GM18507 (cell line): Measurements from ENCODE around the gene ARPC4.
"Not testable (repeated sequence)": the region's sequence is repeated elsewhere in the genome, so short reads cannot be mapped to it uniquely, and the experiment has no call there.

Experiments
- DNase-seq: peaks from one replicate; pipeline ENCODE4 v3.0.0; 2011; ENCODE audit warnings: low read depth; ENCODE audit not compliant: insufficient read length; ENCODE audit errors: extremely low spot score
- FAIRE-seq: peaks from 2 replicates; lab custom pipeline; 2011; peaks lifted over from hg19 to GRCh38; lab: Jason Lieb, UNC

ARPC4 gene

DNA sequence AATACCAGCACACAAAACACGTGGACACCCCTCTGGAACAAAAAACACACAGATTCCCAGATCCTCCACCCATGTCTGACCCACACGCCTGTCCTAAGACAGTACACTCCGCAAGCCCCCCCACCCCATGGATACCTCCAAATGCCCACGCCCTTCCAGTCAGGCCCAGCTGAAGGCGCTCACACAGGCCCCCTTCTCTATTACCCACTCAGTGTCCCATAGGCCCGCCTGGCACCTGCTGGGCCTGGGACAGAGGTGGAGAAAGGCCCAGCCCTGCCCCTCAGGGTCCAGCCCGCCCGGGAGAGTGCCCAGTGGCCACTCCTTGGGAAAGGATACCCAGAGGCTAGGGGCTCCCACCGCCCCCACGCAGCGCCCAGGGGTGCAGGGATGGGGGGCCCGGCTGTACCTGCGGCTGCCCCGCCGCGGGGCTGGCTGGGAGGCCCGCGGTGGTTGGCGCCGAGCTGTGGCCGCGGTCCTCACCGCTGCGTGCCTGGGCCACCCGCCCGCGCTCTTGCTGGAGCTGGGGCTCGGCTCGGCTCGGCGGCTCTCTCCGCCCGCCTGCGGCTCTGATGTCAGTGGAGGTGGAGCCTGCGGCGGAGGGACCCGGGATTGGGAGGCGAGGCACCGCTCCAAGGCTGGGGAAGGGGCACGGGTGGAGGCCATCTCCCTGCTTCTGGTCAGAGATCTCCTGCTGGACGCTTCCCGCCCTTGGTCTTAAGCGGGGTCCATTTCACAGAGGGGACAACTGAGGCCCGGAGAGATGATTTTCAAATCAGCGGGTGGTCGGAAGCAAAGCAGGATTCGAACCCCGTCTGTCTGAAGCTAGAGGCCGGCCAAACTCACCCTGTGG, 23.2 kb upstream of the ARPC4 start, which contains the start of gene CAMK1:
Gene CAMK1, minus strand, starts transcription at position 522 of the 850 bp plus-strand sequence. CDS start 2,198 bp downstream, outside the sequence.
- DNase-seq (peak; percentile 33), FAIRE-seq (no peak)

DNA sequence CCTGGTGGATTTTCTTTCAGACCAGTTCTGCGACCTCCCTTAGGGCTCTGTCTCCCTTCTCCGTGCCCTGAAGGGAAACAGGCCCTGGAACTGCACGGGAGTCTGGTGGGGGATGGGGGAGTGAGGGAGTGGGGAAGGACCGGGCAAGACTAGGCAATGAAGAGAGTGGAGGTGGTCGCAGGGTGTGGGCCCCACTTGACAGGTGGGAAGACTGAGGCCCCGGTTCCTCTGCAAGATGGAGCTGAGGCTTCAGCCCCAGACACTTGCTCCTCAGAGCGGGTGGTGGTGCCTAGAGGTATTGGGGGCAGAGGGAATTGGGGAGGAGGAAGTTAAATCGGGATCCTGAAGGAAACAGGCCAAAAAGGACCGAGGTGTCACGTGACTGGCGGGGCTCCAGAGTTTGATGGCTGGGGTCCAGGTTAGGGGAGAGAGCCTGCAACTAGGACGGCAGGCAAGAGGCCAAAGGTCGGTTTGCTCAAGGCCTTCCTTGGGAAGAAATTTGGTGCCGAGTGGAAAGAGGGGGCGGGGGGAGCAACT, 22.5 kb upstream of the ARPC4 start:
- FAIRE-seq (no peak), DNase-seq (no peak)

DNA sequence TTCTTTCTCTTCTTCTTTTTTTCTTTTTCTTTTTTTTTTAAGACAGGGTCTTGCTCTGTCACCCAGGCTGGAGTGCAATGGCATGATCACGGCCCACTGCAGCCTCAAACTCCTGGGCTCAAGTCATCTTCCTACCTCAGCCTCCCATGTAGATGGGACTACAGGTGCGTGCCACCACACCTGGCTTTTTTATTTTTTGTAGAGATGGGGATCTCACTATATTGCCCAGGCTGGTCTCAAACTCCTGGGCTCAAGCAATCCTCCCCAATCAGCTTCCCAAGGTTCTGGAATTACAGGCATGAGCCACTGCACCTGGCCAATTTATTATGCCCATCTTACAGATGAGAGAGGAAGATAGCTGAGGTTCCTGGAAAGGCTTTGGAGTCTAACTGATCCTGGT, 21.9 kb upstream of the ARPC4 start:
- DNase-seq, FAIRE-seq: not testable (repeated sequence)

DNA sequence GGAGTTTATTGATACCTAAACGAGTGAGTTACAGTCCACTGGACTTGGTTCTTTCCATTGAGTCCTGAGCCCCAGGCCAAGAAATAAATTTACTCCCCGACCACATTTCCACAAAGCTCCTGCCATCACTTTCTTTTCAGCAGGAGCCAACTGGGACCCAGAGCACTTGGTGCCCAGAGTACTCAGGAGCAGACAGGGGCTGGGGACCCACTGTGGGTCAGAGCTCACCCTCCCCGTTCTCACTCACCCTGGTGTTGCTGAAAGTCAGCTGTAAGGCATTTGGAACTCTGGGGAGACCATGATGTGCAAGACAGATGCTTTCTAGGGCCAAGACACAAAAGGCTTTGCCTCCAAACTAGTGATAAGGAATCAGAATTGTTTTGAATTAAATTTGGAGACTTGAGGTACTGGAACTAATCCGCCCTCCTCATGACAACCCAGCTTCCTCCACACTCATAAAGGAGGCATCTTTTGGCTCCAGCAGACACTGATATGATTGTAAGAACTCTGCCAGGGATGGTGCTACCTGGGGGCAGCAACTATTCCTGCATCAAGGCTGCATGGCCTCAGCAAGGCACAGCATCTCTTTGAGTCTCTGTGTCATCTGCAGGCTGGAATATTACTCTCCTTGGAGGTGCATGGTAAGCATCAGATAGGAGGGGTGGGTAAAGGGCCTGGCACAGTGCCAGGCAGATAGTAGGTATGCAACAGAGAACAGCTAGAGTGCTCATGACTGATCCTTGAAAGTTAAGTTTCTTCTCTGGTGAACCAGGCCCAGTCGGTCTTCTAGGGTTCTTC, 15.8 kb upstream of the ARPC4 start:
- DNase-seq (no peak), FAIRE-seq (no peak)

DNA sequence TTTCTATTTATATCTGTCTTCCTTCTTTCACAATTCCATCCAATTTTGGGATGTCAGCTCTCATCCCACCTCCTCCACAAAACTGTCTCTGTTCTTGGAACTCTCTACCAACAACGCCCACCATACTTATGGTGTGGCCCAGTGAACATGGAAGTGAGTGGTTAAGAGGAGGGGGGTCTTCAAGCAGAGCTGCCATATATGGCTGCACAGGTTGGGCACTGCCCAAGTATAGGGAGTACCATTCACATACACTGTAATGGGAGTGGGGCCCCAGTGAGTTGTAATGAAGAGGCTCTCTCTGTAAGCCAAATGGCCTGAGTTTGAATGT, 15.2 kb upstream of the ARPC4 start:
- FAIRE-seq = no peak
- no peak for DNase-seq

DNA sequence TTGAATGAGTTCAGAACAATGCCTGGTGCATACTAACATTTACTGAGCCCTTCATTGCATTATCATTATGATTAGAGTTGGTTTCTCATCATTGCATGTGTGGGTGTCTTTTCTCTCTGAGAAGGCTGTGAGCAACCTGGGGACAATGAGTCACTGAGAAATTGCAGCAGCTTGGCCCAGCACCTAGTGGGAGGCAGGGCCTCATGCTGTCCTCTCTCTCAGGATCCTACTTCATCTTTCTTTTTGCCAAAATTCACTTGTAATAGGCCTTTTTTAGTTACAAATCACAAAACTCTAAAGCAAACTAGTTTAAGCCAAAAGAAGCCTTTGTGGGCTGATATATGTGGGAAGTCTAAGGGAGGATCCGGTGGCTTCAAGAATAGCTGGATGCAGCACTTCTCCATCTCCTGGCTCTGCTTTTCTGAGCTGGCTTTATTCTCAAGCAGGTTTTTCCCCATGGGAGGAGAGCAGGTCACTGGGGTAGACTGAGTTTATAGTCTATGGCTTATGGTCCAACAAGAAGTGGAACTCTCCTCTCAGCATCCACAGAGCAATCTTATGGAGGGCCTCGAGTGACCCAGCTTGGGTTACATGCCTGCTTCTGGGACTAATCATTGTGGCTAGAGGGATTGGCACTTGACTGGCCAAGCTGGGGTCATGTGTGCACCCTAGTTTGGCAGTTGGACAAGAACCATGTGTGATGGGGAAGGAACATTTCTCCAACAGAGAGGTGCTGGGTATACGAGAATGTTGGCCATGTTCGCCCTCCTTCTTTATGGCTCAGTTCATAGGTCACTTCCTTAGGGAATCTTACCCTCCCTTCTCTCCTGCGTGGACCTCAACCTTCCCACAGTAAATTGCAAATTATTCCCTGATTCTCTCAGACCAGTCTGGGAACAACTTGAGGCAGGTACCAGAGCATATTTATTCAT, 14.5 kb upstream of the ARPC4 start:
- no peak for FAIRE-seq
- DNase-seq = no peak

DNA sequence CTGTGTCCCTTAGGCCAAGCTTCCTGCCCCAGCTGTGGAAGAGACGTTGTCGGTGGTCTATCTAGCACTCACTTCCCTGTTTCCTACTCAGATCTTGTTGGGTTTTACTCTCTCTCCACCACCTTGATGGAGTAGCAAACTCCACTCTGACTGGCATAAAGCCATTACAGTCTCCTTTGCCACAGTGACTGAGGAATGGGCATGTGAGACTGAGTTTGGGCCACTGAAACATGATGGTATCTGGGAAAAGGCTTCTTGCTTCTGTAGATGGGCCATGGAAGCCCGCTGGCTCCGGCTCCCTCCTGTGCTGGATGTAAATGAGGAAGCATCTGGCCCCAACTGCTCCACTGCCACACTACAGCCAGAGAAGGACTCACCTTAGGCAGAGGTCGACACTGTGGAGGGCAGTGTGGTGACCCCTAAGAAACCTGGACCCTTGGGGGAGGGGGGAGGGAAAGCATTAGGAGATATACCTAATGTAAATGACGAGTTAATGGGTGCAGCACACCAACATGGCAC, 13.7 kb upstream of the ARPC4 start:
- DNase-seq (no peak), FAIRE-seq (no peak)

DNA sequence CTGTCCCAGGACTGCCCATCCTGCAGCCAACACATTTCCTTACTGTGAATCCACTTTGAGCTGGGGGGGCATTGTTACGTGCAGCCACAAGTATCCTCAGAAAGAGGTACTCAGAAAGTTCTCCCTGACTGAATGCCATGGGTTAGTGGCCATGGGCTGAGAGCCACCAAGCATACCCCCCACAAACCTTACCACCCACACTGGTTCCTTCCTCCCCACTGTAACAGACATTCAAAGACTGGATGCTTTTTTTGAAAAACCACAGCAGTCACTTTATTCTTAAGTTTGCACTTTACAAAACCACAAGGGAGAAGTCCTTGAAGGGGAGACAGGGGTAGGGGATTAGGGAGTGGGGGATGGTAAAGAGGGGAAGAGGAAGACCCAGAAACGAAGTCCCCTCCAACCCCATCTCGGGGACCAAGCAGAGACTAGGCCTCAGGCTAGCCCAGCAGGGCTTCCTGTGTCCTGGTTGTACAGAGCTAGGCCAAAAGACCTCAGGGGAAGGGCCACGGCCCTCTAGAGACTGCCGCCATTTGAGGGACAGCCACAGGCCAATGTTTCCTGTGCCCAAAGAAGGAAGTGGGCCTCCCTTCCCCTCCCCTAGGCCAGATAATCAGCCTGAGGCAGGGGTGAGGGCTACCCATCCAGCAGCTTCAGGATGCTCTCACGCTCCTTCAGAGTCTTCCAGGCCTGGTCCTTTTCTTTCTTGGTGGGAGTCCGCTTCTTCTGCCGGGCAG, 13.0 kb upstream of the ARPC4 start:
- FAIRE-seq (peak; percentile 71), DNase-seq (peak; percentile 25)

DNA sequence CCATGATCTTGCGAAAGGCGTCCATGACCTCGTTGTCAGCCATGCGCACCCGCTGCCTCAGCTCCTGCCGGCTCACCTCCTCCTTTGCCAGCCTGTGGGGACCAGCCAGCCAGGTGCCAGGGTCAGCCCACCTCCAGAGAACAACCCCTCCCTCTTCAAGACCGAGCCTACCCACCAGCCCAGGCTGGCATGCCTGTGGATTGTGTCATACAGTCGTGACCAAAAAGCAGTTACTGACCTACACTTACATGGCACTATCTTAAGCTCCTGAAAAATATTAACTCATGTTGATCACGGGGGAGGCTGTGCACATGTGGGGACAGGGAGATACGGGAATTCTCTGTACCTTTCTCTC, 12.4 kb upstream of the ARPC4 start:
- FAIRE-seq = no peak
- no peak for DNase-seq

DNA sequence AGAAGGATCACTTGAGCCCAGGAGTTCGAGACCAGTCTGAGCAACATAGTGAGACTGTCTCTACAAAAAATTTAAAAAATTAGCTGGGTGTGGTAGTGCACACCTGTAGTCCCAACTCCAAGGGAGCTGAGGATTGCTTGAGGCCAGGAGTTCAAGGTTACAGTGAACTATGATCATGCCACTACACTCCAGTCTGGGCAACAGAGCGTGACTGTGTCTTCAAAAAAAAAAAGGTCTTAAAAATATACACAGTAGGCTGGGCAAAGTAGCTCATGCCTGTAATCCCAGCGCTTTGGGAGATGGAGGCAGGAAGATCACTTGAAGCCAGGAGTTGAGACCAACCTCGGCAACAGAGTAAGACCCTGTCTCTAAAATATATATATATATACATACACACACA, 12.0 kb upstream of the ARPC4 start:
- FAIRE-seq (no peak), DNase-seq (no peak)

DNA sequence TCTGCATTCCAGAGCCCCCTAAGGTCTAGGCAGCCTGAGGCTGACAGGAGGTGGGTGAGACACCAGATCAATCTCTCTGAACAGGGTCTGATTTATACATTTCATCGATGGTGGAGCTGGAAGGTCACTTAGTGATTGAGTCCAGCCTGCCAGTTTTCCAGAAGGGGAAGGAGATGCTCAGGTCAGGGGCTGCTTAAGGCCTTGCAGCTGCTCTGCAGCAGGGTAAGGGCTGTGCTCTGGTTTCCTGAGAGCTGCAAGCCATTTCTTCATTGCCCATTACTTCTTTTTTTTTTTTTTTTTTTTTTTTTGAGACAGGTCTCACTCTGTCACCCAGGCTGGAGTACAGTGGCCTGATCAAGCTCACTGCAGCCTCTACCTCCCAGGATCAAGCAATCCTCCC, 11.3 kb upstream of the ARPC4 start:
- no peak for DNase-seq
- FAIRE-seq = no peak

DNA sequence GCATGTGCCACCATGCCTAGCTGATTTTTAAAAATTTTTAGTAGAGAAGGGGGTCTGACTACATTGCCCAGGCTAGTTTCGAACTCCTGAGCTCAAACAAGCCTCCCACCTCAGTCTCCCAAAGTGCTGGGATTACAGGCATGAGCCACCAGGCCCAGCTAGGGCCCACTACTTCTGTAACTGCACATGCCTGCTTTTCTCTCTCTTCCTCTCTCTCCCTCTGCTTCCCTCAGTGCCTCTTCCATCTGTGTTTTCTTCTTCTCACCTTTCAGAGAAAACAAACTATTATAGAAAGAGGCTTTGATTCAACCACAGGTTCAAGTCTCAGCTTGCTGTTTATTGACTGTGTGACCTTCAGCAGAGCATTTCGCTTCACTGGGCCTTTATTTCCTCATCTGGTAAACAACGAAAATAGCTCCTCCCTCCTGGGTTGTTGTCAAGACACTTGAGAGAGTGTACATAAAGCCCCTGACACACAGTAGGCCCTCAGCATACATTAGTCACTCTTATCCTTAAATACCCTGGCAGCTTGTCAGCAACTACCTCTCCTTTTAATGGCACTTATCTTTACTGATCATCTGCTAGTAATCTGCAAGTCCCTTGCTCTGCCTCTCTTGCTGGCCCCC, 10.8 kb upstream of the ARPC4 start:
- no peak for FAIRE-seq
- no peak for DNase-seq

DNA sequence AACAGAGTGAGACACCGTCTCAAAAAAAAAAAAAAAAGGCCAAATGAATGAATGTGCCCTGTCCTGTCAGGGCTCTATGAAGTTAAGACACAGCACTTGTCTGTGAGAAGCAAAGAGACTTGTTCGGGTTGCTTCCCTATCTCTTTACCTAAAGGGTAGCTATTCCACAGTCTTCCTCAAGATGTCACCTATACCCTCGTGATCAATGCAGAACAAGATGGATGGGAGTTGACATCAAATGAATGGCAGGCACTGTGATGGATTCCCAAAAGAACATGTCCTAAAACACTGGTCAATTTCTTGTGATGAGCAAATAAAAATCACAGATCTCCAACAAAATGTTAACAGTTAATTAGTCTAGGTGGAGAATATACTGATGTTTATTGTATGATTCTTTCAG, 10.1 kb upstream of the ARPC4 start:
- no peak for FAIRE-seq
- DNase-seq = no peak

DNA sequence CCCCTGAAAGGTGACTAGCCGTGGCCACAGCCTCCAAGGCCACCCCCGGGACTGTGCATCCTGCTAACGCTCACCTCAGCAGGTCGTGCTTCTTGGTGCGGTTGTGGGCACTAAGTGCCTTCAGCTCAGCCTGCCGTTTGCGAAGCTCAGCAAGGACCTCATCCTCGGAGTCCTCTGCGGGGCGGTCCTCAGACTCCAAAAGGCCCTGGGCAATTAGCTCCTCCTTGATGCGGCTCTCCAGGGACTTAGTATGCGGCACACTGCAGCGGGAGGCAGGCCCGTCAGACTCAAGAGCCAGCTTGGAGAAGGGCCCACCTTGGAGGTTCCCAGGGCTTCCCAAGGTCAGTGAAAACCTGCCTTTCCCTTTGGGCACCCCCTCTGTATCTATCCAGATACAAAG, 8.9 kb upstream of the ARPC4 start:
- FAIRE-seq (no peak), DNase-seq (no peak)

DNA sequence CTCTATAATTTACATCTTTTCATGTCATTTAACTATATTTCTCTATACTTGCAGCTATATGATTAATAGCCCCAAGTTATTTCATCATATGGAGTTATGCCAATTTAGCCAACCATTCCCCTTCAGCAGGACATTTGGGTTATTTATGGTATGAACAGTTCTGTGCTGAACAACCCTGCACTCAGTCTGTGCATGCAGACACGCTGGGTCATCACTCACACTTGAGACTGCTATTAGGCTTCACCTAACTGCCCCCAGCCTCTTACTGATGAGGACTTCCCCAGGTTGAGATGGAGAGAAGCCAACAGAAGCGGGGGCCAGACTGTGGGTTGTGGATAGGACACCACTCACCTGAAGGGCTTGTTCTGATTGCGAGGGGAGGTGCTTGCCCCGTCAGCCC, 7.9 kb upstream of the ARPC4 start:
- DNase-seq = no peak
- no peak for FAIRE-seq

DNA sequence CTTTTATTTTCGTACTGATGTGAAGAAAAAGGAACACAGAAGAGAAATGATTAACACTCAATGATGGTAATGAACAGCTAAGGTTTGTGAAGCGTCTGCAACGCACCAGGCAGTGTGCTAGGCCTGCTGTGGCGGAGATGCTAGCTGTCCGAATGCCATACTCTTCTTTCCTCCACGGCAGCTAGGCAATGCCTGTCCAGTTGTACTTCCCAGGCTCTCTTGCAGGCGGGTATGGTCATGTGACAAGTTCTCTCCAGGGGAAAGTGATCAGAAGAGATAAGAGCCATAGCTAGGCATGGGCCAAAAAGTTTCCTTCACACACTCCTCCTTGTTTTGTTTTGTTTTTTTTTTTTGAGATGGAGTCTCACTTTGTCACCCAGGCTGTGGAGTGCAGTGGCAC, 7.3 kb upstream of the ARPC4 start:
- no peak for FAIRE-seq

DNA sequence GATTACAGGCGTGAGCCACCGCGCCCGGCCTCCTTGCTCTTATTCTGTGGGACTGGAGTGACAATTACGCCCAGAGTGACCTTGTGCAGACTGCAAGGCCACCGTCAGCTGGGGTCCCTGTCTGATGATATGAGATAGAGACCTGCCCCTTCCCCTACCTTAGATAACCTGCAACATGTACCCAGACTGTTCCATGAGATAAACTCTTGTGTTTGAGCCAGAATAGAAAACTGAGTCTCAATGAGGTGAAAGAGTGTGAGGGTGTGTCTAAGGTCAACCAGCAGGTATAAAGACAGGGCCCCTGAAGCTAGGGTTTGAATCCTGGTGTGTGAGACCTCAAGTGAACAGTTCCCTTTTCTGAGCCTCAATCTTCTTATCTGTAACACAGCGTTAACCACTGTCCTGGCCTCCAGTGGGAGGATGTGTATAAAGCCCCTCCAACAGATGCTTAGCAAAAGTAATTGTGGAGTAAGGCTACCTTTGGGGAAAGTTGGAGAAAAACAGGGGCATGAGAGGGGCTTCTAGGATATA, 6.6 kb upstream of the ARPC4 start:
- FAIRE-seq (no peak), DNase-seq (no peak)

More for the DNA sequence above, 7.3 kb upstream of the ARPC4 start:
- no peak for DNase-seq
